Measurements from ENCODE around the gene ING1. TPM values are rescaled to one million over a fixed set of nuclear protein-coding genes. Genes with fewer than 3 reads are reported as not detected.
"Not testable (repeated sequence)": the region's sequence is repeated elsewhere in the genome, so short reads cannot be mapped to it uniquely, and the experiment has no call there.

Gene ING1
- total RNA-seq, 1 donor from 2014 or later: 16.4 TPM

DNA sequence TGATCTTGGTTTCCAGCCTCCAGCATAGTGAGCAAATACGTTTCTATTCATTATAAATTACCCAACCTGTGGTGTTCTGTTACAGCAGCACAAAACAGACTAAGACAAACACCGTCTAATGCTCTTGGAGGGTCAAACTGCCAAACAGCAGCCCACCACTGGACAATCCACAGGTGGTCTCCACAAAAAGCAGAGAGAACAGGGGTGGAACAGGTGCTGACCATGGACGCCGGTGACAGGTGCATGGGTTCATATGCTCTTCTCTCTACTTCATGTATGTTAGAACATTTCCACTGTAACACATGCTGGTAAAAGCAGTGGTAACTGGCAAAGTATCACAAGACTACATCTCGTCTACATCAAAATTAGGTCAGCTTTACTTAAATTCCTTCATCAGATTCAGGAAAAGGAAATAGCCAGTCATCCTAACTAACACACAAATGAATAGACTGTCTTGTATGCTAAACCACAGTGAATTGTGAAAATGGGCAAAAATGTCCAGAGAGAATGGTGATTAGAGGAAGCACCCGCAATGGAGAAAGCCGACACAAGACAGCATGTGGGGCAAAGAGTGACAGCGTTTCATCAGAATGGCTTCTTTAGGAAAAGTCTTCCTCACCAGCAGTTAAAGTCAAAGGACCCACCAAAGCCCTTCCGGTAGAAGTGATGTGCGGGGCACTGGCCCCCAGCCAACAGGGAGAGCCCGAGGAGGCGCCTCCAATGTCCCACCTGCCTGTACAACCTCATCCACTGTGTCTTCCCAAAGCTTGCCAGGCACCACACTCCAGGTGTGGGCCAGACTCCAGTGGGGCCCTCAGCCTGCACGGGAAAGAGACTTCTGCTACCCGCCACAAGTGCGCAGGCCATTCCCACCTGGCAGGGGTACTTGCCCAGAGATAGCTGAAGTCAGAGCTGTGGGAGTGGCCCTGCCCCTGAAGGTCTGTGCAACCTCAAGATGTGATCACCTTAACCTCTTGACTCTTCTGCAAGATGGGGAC is 14.1 kb upstream of the ING1 start:
- Mint-ChIP-seq H3K27me3 (ENCODE audit: insufficient read depth) (no peaks in the 10 kb centered on the region), H3K36me3 (ENCODE audit: low read depth) (peaks cover 57% of the 10 kb centered on the region), H3K27ac (no peak overlapping the region), H3K9me3 (no peaks in the 10 kb centered on the region), H3K4me3 (no peak overlapping the region), H3K4me1 (ENCODE audit: low read depth) (peaks cover 30% of the 10 kb centered on the region)
- intact Hi-C loops (cut with micrococcal nuclease): no loop called here
- no peak for DNase-seq (ENCODE audit: low spot score)

DNA sequence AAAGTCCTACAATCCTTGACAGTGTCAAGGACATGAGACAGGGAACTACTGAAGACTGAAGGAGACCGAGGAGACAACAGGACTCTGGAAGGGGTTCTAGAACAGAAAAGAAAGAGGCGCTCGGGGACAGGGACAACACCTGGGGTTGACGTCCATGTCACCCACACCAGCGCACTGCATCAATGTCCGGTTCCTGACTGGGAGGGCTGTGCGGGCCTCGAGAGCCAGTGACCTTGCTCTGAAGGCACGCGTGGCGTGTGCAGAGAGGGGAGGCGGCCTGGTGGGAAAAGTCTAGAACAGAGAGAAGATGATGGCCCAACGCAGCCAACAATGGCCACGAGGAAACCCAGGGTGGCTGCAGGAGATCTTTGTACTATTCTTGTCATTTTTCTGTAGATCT is 13.3 kb upstream of the ING1 start:
- no peak overlapping the region for H3K4me3 Mint-ChIP-seq
- H3K27ac Mint-ChIP-seq: no peak overlapping the region
- H3K4me1 Mint-ChIP-seq (ENCODE audit: low read depth): peaks cover 36% of the 10 kb centered on the region
- H3K27me3 Mint-ChIP-seq (ENCODE audit: insufficient read depth): no peaks in the 10 kb centered on the region
- no peaks in the 10 kb centered on the region for H3K9me3 Mint-ChIP-seq
- no peak for DNase-seq (ENCODE audit: low spot score)
- H3K36me3 Mint-ChIP-seq (ENCODE audit: low read depth): peaks cover 61% of the 10 kb centered on the region
- intact Hi-C loops (cut with micrococcal nuclease): no loop called here

DNA sequence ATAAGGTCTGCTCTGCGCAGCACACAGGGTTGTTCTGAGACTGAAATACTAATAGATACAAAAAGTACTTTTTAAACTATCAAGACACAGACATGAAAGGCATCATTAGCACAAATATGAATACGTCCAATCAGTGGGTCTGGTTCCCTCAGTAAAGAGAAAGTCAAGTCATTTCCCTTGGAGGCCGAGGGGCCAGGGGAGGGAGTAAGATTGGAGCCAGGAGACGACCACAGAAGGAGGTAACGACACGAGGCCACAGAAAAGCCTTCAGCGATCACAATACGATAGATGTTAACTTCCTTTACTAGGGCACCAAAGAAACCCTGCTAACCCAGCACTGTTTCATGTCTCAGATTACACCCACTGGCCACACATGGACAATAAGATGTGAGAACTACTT is 12.9 kb upstream of the ING1 start:
- no peak overlapping the region for H3K27ac Mint-ChIP-seq
- no peak overlapping the region for H3K4me3 Mint-ChIP-seq
- peaks cover 61% of the 10 kb centered on the region for H3K36me3 Mint-ChIP-seq (ENCODE audit: low read depth)
- H3K9me3 Mint-ChIP-seq: no peaks in the 10 kb centered on the region
- intact Hi-C loops (cut with micrococcal nuclease): no loop called here
- peaks cover 38% of the 10 kb centered on the region for H3K4me1 Mint-ChIP-seq (ENCODE audit: low read depth)
- no peak for DNase-seq (ENCODE audit: low spot score)
- H3K27me3 Mint-ChIP-seq (ENCODE audit: insufficient read depth): no peaks in the 10 kb centered on the region

DNA sequence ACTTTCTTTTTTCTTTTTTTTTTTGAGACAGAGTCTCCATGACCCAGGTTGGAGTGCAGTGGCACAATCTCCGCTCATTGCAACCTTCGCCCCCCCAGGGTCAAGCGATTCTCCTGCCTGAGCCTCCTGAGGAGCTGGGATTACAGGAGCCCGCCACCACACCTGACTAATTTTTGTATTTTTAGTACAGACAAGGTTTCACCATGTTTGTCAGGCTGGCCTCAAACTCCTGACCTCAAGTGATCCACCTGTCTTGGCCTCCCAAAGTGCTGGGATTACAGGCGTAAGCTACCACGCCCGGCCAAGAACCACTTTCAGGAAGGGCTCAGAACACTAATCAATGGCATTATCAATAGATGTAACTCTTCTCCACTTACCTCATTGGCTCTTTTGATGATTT is 12.4 kb upstream of the ING1 start:
- intact Hi-C loops (cut with micrococcal nuclease); H3K27ac Mint-ChIP-seq; DNase-seq (ENCODE audit: low spot score); H3K9me3 Mint-ChIP-seq; H3K4me3 Mint-ChIP-seq; H3K27me3 Mint-ChIP-seq (ENCODE audit: insufficient read depth): not testable (repeated sequence)
- Mint-ChIP-seq H3K4me1 (ENCODE audit: low read depth) (peaks cover 38% of the 10 kb centered on the region), H3K36me3 (ENCODE audit: low read depth) (peaks cover 58% of the 10 kb centered on the region)

DNA sequence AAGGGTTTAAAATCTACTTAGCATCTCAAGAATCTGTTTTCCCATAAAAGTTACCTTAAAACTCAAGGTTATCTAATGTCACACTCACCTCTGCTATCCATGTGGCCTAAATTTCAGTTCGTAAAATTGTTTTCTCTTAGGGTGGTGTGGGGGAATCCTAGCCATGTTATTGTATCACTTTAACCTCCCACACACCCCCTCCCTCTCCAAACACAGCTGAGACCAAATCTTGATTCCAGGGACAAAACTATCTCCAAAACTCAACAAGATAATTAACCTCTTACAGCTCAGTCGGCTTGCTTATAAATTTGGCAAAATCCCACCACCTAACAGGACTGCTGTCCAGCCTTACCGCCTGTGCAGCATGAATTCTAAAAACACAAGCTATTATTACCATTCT is 11.4 kb upstream of the ING1 start:
- peaks cover 47% of the 10 kb centered on the region for H3K4me1 Mint-ChIP-seq (ENCODE audit: low read depth)
- H3K9me3 Mint-ChIP-seq: no peaks in the 10 kb centered on the region
- H3K27ac Mint-ChIP-seq: no peak overlapping the region
- H3K4me3 Mint-ChIP-seq: no peak overlapping the region
- intact Hi-C loops (cut with micrococcal nuclease): no loop called here
- peaks cover 53% of the 10 kb centered on the region for H3K36me3 Mint-ChIP-seq (ENCODE audit: low read depth)
- DNase-seq (ENCODE audit: low spot score): no peak
- H3K27me3 Mint-ChIP-seq (ENCODE audit: insufficient read depth): no peaks in the 10 kb centered on the region

DNA sequence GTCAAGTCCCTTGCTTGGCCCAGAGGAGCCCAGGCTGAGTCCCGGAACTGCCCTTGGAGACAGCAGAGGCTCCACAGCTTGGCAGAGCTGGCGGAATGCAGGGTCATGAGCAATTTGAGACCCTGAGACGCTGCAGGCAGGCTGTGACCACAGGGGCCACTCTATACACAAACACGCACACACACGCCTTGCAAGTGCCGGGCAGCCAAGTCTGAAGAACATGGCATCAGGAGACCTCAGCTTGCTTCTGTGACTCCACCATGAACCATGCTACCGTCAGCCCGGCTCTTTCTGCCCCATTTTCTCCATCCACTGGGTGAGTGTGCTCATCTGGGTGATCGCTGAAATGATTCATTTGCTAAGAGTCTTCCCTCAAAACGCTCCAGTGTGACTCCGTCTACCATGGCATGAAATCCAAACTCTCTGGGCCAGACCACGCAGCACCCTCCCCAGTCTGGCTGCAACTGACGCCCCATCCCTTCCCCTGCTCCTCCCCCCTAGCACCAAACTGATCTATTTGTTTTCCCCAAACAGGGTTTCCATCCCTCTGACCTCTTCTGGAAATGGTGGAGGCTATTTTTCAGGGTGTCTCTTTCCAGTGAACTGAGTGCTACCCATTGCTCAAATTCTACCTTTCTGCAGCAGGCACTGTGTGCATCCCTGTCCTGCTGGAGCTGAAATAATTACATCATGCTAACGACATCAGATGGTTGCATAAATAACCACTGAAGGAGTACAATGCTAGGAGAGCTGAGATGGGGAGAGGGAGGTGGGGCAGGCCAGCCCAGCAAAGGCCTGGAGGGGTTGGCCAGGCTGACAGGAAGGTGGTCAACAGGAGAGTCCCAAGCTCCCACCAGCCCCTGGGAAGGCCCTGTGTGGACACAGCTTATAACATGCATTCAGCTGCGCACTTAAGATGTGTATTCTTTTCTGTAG is 10.6 kb upstream of the ING1 start:
- Mint-ChIP-seq H3K36me3 (ENCODE audit: low read depth) (peaks cover 46% of the 10 kb centered on the region), H3K27me3 (ENCODE audit: insufficient read depth) (peaks cover 1% of the 10 kb centered on the region), H3K27ac (no peak overlapping the region), H3K4me1 (ENCODE audit: low read depth) (peaks cover 49% of the 10 kb centered on the region), H3K4me3 (peak overlapping the region; percentile 37), H3K9me3 (no peaks in the 10 kb centered on the region)
- intact Hi-C loops (cut with micrococcal nuclease): no loop called here
- DNase-seq (ENCODE audit: low spot score): no peak

DNA sequence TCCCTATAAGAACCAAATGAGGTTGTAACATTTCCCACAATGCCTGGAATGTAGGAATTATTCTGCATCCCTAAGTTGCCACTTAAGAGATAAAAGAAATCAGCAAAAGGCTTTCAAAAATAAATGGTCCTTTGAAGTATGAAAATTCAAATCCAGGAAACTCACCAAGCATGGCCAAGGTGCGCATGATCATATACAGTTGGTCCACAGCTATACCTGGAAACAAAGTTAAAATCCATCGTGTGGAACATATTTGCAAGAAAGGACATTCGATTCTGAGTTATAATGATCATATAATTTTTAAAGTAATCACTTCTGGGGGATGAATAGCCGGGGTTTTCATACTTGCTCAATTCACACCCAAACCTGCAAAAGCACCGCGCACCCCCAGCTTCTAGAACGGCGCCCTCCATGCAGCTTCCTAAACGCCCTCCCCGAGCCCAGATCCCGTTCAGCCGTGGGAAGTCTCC is 8.1 kb upstream of the ING1 start:
- Mint-ChIP-seq H3K27me3 (ENCODE audit: insufficient read depth) (peaks cover 3% of the 10 kb centered on the region), H3K4me1 (ENCODE audit: low read depth) (peaks cover 45% of the 10 kb centered on the region), H3K9me3 (no peaks in the 10 kb centered on the region), H3K4me3 (peak overlapping the region; percentile 91), H3K36me3 (ENCODE audit: low read depth) (peaks cover 26% of the 10 kb centered on the region), H3K27ac (peak overlapping the region; percentile 85)
- DNase-seq (ENCODE audit: low spot score): no peak
- intact Hi-C loops (cut with micrococcal nuclease): loop anchor here (2.0 kb wide), 1 partner anchor 23 kb away; no protein-coding TSS in a partner anchor

DNA sequence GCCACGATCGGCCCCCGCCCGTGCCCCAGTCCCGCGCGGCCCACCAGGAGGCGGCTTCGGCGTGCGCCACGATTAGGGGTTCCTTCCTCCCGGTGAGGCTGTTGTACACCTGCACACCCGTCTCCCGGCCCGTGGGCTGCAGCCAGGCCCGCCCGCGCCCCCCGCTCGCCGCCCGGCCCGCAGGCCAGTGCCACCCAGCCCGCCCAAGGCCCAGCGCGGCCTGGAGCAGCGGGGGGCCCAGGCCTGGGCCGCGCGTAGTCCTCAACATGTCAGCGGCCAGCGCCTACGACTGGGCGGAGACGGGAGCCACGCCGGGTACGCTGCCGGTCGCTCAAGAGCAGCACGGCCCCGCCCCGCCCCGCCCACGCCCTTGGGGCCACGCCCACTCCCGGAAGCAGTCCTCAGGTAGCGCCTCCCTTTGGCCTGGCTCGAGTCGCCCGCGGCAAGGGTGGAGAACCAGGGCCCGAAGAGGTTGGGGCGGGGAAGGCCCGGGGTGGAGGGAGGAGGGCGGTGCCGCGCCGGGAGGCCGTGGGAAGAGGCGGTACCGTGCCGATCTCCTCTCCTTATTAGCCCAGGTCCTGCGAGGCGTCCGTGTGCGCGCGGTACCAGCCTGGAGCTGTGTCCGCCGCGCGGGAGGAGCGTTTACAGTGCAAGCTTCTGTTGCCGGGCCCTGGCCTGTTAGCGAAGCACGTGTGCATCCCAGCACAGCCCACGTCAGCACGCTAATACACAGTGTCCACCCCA is 7.5 kb upstream of the ING1 start, which contains the start of gene CARS2:
TSS of gene CARS2 (minus strand) at position 291 of the 744 bp plus-strand sequence. CDS start at position 268, 23 bp downstream.
- H3K9me3 Mint-ChIP-seq: no peaks in the 10 kb centered on the region
- peak within 1 kb of the TSS; percentile 85 for H3K27ac Mint-ChIP-seq
- peaks cover 3% of the 10 kb centered on the region for H3K27me3 Mint-ChIP-seq (ENCODE audit: insufficient read depth)
- H3K4me1 Mint-ChIP-seq (ENCODE audit: low read depth): peaks cover 45% of the 10 kb centered on the region
- peak; percentile 87 for DNase-seq (ENCODE audit: low spot score)
- H3K36me3 Mint-ChIP-seq (ENCODE audit: low read depth): peaks cover 23% of the 10 kb centered on the region
- peak within 1 kb of the TSS; percentile 91 for H3K4me3 Mint-ChIP-seq
- intact Hi-C loops (cut with micrococcal nuclease): loop anchor here (1.0 to 2.0 kb wide), 3 partner anchors 9 to 408 kb away; no protein-coding TSS in a partner anchor

DNA sequence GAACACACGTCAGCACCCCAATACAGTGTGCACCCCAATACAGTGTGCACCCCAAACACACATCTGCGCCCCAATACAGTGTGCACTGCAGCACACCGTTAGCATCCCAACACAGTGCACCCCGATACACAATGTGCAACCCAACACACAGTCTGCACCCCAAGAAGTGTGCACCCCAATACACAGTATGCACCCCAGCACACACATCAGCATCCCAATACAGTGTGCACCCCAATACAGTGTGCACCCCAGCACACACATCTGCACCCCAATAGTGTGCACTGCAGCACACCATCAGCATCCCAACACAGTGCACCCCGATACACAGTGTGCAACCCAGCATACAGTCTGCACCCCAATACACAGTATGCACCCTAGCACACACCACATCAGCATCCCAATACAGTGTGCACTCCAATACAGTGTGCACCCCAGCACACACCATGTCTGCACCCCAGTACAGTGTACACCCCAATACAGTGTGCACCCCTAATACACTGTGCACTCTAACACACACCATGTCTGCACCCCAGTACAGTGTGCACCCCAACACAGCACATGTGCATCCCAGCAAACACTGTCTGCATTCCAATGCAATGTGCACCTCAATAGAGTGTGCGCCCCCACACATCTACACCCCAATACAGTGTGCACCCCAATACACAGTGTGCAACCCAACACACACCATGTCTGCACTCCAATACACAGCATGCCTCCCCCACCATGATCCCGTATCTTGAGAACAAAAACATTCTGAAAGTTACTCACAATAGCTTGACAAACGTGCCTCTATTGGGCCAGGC is 6.7 kb upstream of the ING1 start:
- Mint-ChIP-seq H3K9me3 (no peaks in the 10 kb centered on the region), H3K4me1 (ENCODE audit: low read depth) (peaks cover 47% of the 10 kb centered on the region), H3K27me3 (ENCODE audit: insufficient read depth) (peaks cover 3% of the 10 kb centered on the region), H3K27ac (peak overlapping the region; percentile 71), H3K36me3 (ENCODE audit: low read depth) (peaks cover 20% of the 10 kb centered on the region), H3K4me3 (peak overlapping the region; percentile 75)
- no peak for DNase-seq (ENCODE audit: low spot score)
- intact Hi-C loops (cut with micrococcal nuclease): loop anchor here (1.0 kb wide), 2 partner anchors 9 to 408 kb away; no protein-coding TSS in a partner anchor

DNA sequence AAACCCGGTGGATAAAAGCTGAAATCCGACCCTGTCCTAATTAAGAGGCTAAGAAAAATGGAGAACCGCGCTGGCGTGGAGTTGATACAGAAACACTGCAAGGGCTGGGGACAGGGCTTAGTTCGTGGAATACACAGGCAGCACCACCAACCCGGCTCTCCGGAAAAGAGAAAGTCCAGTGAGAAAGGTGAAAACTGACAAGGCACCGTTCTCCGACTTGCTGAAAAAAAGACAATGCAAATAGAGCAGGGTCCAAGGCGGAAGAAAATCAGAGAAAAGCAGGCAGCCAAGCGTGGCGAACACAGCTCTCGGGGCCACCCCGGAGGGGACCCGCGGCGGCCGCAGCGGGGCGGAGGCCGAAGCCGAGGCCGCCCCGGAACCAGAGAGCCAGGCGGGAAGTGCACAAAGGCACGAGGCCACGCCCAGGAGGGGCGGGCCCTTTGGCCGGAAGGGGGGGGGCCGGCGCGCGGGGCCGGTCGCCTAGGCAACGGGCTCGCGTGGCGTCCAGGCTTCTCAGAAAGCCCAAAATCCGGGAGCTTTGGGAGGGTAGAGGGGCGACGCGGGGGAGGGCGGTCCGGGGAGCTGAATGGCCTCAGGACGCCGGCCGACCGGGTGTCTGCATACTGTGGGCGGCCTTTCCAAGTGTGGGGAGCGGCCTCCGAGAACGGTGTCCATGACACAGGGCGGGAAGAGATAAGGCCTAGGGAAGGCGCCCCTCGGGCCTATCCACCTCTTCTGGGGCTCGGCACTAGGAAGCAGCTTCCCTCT is 1.2 kb upstream of the ING1 start:
- intact Hi-C loops (cut with micrococcal nuclease): loop anchor here (2.0 to 10.0 kb wide), 5 partner anchors 150 to 1797 kb away; partner anchors contain the start of gene RAB20
- DNase-seq (ENCODE audit: low spot score): peak; percentile 79
- H3K4me1 Mint-ChIP-seq (ENCODE audit: low read depth): peaks cover 13% of the 10 kb centered on the region
- peaks cover 3% of the 10 kb centered on the region for H3K27me3 Mint-ChIP-seq (ENCODE audit: insufficient read depth)
- peak overlapping the region; percentile 100 for H3K27ac Mint-ChIP-seq
- H3K4me3 Mint-ChIP-seq: peak overlapping the region; percentile 100
- H3K9me3 Mint-ChIP-seq: no peaks in the 10 kb centered on the region
- H3K36me3 Mint-ChIP-seq (ENCODE audit: low read depth): peaks cover 2% of the 10 kb centered on the region

All from activated T-helper 1 cell treated with anti-CD3 and anti-CD28 coated beads, Interleukin-12 subunit alpha, Interleukin-12 subunit beta, Interleukin-2, Interleukin-4 antibody, amounts not matched to agents 30 ng/mL and 10 ng/mL and 1 ng/mL, durations not matched to agents 14 hours and 24 hours and 36 hours (primary cell).